Neural progenitor cell (in vitro differentiated cells): Measurements from ENCODE around the gene RMI2. TPM values are rescaled to one million over a fixed set of nuclear protein-coding genes. Genes with fewer than 3 reads are reported as not detected.

Experiments used
- DNase-seq: peaks from one replicate; pipeline ENCODE4 v3.0.0-alpha.2; 2016; ENCODE audit warnings: low spot score
- H2AFZ ChIP-seq: fragments of 200-600 bp; sonication (generic); replicated peaks from 2 replicates; pipeline ENCODE4 v1.6.1; 2016; ENCODE audit warnings: antibody characterized with exemption
- H3F3A ChIP-seq: fragments of 200-600 bp; sonication (generic); 2 replicates; pipeline ENCODE4 v1.6.1; 2016; ENCODE audit warnings: antibody characterized with exemption, low read depth
- H3K27ac ChIP-seq: fragments of 200-600 bp; sonication (generic); 2 replicates; pipeline ENCODE4 v1.5.1; 2016; ENCODE audit warnings: mild to moderate bottlenecking
- H3K27me3 ChIP-seq: fragments of 200-600 bp; sonication (generic); 2 replicates; pipeline ENCODE4 v1.6.1; 2016; ENCODE audit warnings: mild to moderate bottlenecking, moderate library complexity
- H3K36me3 ChIP-seq: fragments of 200-600 bp; sonication (generic); 2 replicates; pipeline ENCODE4 v1.5.1; 2016
- H3K4me1 ChIP-seq: fragments of 200-600 bp; sonication (generic); 2 replicates; pipeline ENCODE4 v1.6.1; 2016; ENCODE audit warnings: mixed run types
- H3K4me2 ChIP-seq: fragments of 200-600 bp; sonication (generic); 2 replicates; pipeline ENCODE4 v1.6.1; 2016
- H3K4me3 ChIP-seq: fragments of 200-600 bp; sonication (generic); 2 replicates; pipeline ENCODE4 v1.5.1; 2016
- H3K79me2 ChIP-seq: fragments of 200-600 bp; sonication (generic); 2 replicates; pipeline ENCODE4 v1.6.1; 2016; ENCODE audit warnings: low read depth
- H3K9ac ChIP-seq: fragments of 200-600 bp; sonication (generic); 2 replicates; pipeline ENCODE4 v1.6.1; 2016
- H3K9me3 ChIP-seq: fragments of 200-600 bp; sonication (generic); 2 replicates; pipeline ENCODE4 v1.5.1; 2016; ENCODE audit warnings: low read depth
- H4K20me1 ChIP-seq: fragments of 200-600 bp; sonication (generic); 2 replicates; pipeline ENCODE4 v1.6.1; 2016; ENCODE audit warnings: low read depth
- H3K27ac Mint-ChIP-seq: 3 replicates; pipeline ENCODE4 v1.8.0; 2021; ENCODE audit warnings: mixed read lengths
- H3K27me3 Mint-ChIP-seq: 2 replicates; pipeline ENCODE4 v1.8.0; 2022; ENCODE audit warnings: low read depth, mild to moderate bottlenecking, inconsistent platforms, moderate library complexity, mixed read lengths; ENCODE audit not compliant: insufficient read depth
- H3K36me3 Mint-ChIP-seq: 3 replicates; pipeline ENCODE4 v1.8.0; 2021; ENCODE audit warnings: mixed read lengths
- H3K4me1 Mint-ChIP-seq: 3 replicates; pipeline ENCODE4 v1.8.0; 2021; ENCODE audit warnings: mixed read lengths
- H3K4me3 Mint-ChIP-seq: 3 replicates; pipeline ENCODE4 v1.8.0; 2021; ENCODE audit warnings: mild to moderate bottlenecking, moderate library complexity, mixed read lengths
- H3K9me3 Mint-ChIP-seq: 3 replicates; pipeline ENCODE4 v1.8.0; 2020; ENCODE audit warnings: mixed read lengths
- EZH2 ChIP-seq: fragments of 200-600 bp; sonication (generic); IDR thresholded peaks from 2 replicates; pipeline ENCODE4 v1.6.1; 2017; ENCODE audit warnings: antibody characterized with exemption, mild to moderate bottlenecking, moderate library complexity
- EZH2phosphoT487 ChIP-seq: fragments of 200-600 bp; sonication (generic); IDR thresholded peaks from 2 replicates; pipeline ENCODE4 v1.6.1; 2017; ENCODE audit warnings: antibody characterized with exemption
- total RNA-seq: library from RNA; depleted of rRNA; stranded (reverse); fragments of >200 nt; gene quantifications from 2 replicates; pipeline ENCODE4 v1.2.3, GENCODE V29; 2015; ENCODE audit warnings: low replicate concordance
- TF ChIP-seq, protein P1 (sequence below): fragments of 200-600 bp; sonication (generic); IDR thresholded peaks from 2 replicates; pipeline ENCODE4 v1.5.1; 2017; ENCODE audit warnings: antibody characterized with exemption, mild to moderate bottlenecking

RMI2 gene
- total RNA-seq, 1 donor from 2014 or later: 68.6 TPM

GRCh38 chr16:11390573-11391495, 45.6 kb downstream of the RMI2 start:
- DNase-seq: peak; percentile 50
- peak overlapping the region; percentile 18 for H3K27ac Mint-ChIP-seq

GRCh38 chr16:11391576-11391975, 46.3 kb downstream of the RMI2 start:
- no peaks in the 10 kb centered on the region for H3K9me3 Mint-ChIP-seq
- no peaks in the 10 kb centered on the region for H3K36me3 Mint-ChIP-seq
- Histone ChIP-seq H3F3A (no peaks in the 10 kb centered on the region), H3K36me3 (no peaks in the 10 kb centered on the region), H3K4me2 (no peak overlapping the region), H3K4me3 (no peak overlapping the region), H3K4me1 (peaks cover 15% of the 10 kb centered on the region), H2AFZ (no peak overlapping the region), H4K20me1 (no peaks in the 10 kb centered on the region), H3K79me2 (no peaks in the 10 kb centered on the region), H3K9me3 (no peaks in the 10 kb centered on the region), H3K9ac (no peak overlapping the region), H3K27ac (no peak overlapping the region), H3K27me3 (no peaks in the 10 kb centered on the region)
- peaks cover 5% of the 10 kb centered on the region for H3K27me3 Mint-ChIP-seq
- no peak overlapping the region for H3K4me3 Mint-ChIP-seq
- no peak overlapping the region for H3K27ac Mint-ChIP-seq
- DNase-seq: no peak
- H3K4me1 Mint-ChIP-seq: peaks cover 28% of the 10 kb centered on the region
- TF ChIP-seq, protein P1, sequence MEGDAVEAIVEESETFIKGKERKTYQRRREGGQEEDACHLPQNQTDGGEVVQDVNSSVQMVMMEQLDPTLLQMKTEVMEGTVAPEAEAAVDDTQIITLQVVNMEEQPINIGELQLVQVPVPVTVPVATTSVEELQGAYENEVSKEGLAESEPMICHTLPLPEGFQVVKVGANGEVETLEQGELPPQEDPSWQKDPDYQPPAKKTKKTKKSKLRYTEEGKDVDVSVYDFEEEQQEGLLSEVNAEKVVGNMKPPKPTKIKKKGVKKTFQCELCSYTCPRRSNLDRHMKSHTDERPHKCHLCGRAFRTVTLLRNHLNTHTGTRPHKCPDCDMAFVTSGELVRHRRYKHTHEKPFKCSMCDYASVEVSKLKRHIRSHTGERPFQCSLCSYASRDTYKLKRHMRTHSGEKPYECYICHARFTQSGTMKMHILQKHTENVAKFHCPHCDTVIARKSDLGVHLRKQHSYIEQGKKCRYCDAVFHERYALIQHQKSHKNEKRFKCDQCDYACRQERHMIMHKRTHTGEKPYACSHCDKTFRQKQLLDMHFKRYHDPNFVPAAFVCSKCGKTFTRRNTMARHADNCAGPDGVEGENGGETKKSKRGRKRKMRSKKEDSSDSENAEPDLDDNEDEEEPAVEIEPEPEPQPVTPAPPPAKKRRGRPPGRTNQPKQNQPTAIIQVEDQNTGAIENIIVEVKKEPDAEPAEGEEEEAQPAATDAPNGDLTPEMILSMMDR: no peak
- TF ChIP-seq EZH2phosphoT487 (no peak), EZH2 (no peak)

More at GRCh38 chr16:11390573-11391495, 45.6 kb downstream of the RMI2 start:
- H3K9me3 Mint-ChIP-seq: no peaks in the 10 kb centered on the region
- H3K9me3 ChIP-seq: no peaks in the 10 kb centered on the region
- H3K4me3 Mint-ChIP-seq: no peak overlapping the region
- H2AFZ ChIP-seq: no peak overlapping the region
- no peak overlapping the region for H3K9ac ChIP-seq
- no peaks in the 10 kb centered on the region for H3K79me2 ChIP-seq
- peaks cover 15% of the 10 kb centered on the region for H3K4me1 ChIP-seq
- peaks cover 2% of the 10 kb centered on the region for H3K27me3 Mint-ChIP-seq
- peaks cover 23% of the 10 kb centered on the region for H3K4me1 Mint-ChIP-seq
- H3K36me3 Mint-ChIP-seq: no peaks in the 10 kb centered on the region
- H3F3A ChIP-seq: no peaks in the 10 kb centered on the region
- no peak for TF ChIP-seq EZH2
- TF ChIP-seq, protein P1: no peak
- no peak for TF ChIP-seq EZH2phosphoT487
- no peaks in the 10 kb centered on the region for H3K36me3 ChIP-seq
- no peak overlapping the region for H3K4me2 ChIP-seq
- no peak overlapping the region for H3K4me3 ChIP-seq
- no peak overlapping the region for H3K27ac ChIP-seq
- H4K20me1 ChIP-seq: no peaks in the 10 kb centered on the region
- H3K27me3 ChIP-seq: no peaks in the 10 kb centered on the region

GRCh38 chr16:11392041-11392581, 46.9 kb downstream of the RMI2 start:
- Histone ChIP-seq H3F3A (no peaks in the 10 kb centered on the region), H3K4me1 (peaks cover 15% of the 10 kb centered on the region), H3K9me3 (no peaks in the 10 kb centered on the region), H3K79me2 (no peaks in the 10 kb centered on the region), H3K36me3 (no peaks in the 10 kb centered on the region), H3K4me2 (no peak overlapping the region), H3K9ac (no peak overlapping the region), H3K27ac (no peak overlapping the region), H3K4me3 (no peak overlapping the region), H3K27me3 (no peaks in the 10 kb centered on the region), H4K20me1 (no peaks in the 10 kb centered on the region), H2AFZ (no peak overlapping the region)
- H3K27ac Mint-ChIP-seq: no peak overlapping the region
- no peaks in the 10 kb centered on the region for H3K9me3 Mint-ChIP-seq
- peaks cover 30% of the 10 kb centered on the region for H3K4me1 Mint-ChIP-seq
- H3K27me3 Mint-ChIP-seq: peaks cover 6% of the 10 kb centered on the region
- no peak for DNase-seq
- no peak for TF ChIP-seq EZH2
- H3K36me3 Mint-ChIP-seq: no peaks in the 10 kb centered on the region
- no peak overlapping the region for H3K4me3 Mint-ChIP-seq

DNA sequence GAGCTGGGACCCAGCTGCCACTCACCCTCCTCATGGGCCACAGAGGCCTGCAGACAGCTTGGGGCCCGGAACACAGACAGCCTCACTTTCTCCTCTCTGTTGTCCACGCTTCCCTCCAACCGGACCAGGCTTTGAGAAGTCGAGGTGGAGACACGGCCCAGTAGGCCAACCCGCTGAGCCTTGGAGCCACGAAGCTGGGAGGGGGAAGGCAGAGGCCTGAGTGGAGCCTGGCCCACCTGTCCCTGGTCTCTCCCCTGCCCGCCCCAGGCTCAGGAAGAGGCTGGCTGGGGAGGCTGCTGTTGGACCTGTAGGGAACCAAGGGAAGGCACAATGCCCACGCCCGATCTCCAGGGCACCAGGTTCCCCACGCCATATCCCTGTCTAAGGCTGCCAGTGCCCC, 48.1 kb downstream of the RMI2 start:
- Histone ChIP-seq H2AFZ (no peak overlapping the region), H3F3A (no peaks in the 10 kb centered on the region), H3K9me3 (no peaks in the 10 kb centered on the region), H4K20me1 (no peaks in the 10 kb centered on the region), H3K4me3 (no peak overlapping the region), H3K4me1 (peaks cover 15% of the 10 kb centered on the region), H3K9ac (no peak overlapping the region), H3K4me2 (no peak overlapping the region), H3K27me3 (no peaks in the 10 kb centered on the region), H3K79me2 (no peaks in the 10 kb centered on the region), H3K27ac (no peak overlapping the region), H3K36me3 (no peaks in the 10 kb centered on the region)
- peaks cover 7% of the 10 kb centered on the region for H3K27me3 Mint-ChIP-seq
- no peak overlapping the region for H3K4me3 Mint-ChIP-seq
- H3K4me1 Mint-ChIP-seq: peaks cover 27% of the 10 kb centered on the region
- TF ChIP-seq EZH2 (no peak), EZH2phosphoT487 (no peak)
- TF ChIP-seq, protein P1: no peak
- H3K27ac Mint-ChIP-seq: no peak overlapping the region
- H3K9me3 Mint-ChIP-seq: no peaks in the 10 kb centered on the region
- no peak for DNase-seq
- H3K36me3 Mint-ChIP-seq: no peaks in the 10 kb centered on the region
